Mesenteric fat pad (tissue), 1 donor: ENCODE measurements around the gene STARD3. TPM values are rescaled to one million over a fixed set of nuclear protein-coding genes. Genes with fewer than 3 reads are reported as not detected.
"Not testable (repeated sequence)": the region's sequence is repeated elsewhere in the genome, so short reads cannot be mapped to it uniquely, and the experiment has no call there.

ENCODE experiments used
- DNase-seq: peaks from one replicate; pipeline ENCODE4 v3.0.0-alpha.2; 2020; ENCODE audit warnings: low spot score
- long read RNA-seq: library from polyadenylated mRNA; unstranded; transcript quantifications from one replicate; pipeline ENCODE4 v2.0.0, GENCODE V29; 2020
- total RNA-seq: library from RNA; stranded (reverse); fragmentation: NEBNext Ultra II Directional; extraction: Animal tissue kit (Norgen Biotek cat#: 25700); gene quantifications from one replicate; pipeline ENCODE4 v1.2.1, GENCODE V29; 2021
- donor health status: DM: yes; HTN: yes; CAD: no.

The STARD3 gene
- total RNA-seq: 49.2 TPM
- long read RNA-seq, transcript STARD3-201 (15 exons, 2,132 nt): major isoform, 148 of 250 reads
- long read RNA-seq, partial matches to known transcripts: 45 of 250 reads
- long read RNA-seq, other reads (novel, unspliced or antisense): 52 of 250 reads

- peak; percentile 97 for DNase-seq
Measured at GRCh38 chr17:39636927-39637736, at the start of gene STARD3. Gene STARD3 (plus strand): TSS chr17:39637144. CDS start chr17:39653532, 16,388 bp downstream.

- not testable (repeated sequence) for DNase-seq
Measured at GRCh38 chr17:39590180-39590579, 46.8 kb upstream of the STARD3 start.

- DNase-seq: no peak
Measured at GRCh38 chr17:39591958-39592954, 44.7 kb upstream of the STARD3 start.

GRCh38 chr17:39593371-39593770, 43.6 kb upstream of the STARD3 start:
- no peak for DNase-seq

GRCh38 chr17:39595294-39595693, 41.6 kb upstream of the STARD3 start:
- DNase-seq: no peak

GRCh38 chr17:39595928-39596510, 40.9 kb upstream of the STARD3 start:
- no peak for DNase-seq

- no peak for DNase-seq
Measured at GRCh38 chr17:39596543-39597267, 40.2 kb upstream of the STARD3 start.

- no peak for DNase-seq
Measured at GRCh38 chr17:39597372-39598046, 39.4 kb upstream of the STARD3 start.

- no peak for DNase-seq
Measured at GRCh38 chr17:39598047-39598481, 38.9 kb upstream of the STARD3 start.

- DNase-seq: no peak
Measured at GRCh38 chr17:39598630-39599003, 38.3 kb upstream of the STARD3 start.

GRCh38 chr17:39599004-39599664, 37.8 kb upstream of the STARD3 start:
- no peak for DNase-seq

- DNase-seq: no peak
Measured at GRCh38 chr17:39599665-39600231, 37.2 kb upstream of the STARD3 start.

- no peak for DNase-seq
Measured at GRCh38 chr17:39600288-39600996, 36.5 kb upstream of the STARD3 start.

- no peak for DNase-seq
Measured at GRCh38 chr17:39600997-39601597, 35.8 kb upstream of the STARD3 start.

GRCh38 chr17:39601758-39602532, 35.0 kb upstream of the STARD3 start:
- no peak for DNase-seq

GRCh38 chr17:39602533-39603303, 34.2 kb upstream of the STARD3 start:
- DNase-seq: no peak
